ENCODE data around the gene GNAI1.
"Not testable (repeated sequence)": the region's sequence is repeated elsewhere in the genome, so short reads cannot be mapped to it uniquely, and the experiment has no call there.

DNA sequence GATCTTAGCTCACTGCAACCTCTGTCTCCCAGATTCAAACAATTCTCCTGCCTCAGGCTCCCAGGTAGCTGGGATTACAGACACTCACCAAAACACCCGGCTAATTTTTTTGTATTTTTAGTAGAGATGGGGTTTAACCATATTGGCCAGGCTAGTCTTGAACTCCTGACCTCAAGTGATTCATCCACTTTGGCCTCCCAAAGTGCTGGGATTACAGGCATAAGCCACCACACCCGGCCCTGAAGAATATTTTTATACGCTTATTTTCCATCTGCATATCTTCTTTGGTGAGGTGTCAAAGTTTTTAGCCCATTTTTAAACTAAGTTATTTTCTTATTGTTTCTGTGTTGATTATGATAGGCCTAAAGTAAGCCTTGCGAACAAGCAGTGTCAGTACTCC, 23.1 kb downstream of the GNAI1 start:
- TF ChIP-seq, protein P1, sequence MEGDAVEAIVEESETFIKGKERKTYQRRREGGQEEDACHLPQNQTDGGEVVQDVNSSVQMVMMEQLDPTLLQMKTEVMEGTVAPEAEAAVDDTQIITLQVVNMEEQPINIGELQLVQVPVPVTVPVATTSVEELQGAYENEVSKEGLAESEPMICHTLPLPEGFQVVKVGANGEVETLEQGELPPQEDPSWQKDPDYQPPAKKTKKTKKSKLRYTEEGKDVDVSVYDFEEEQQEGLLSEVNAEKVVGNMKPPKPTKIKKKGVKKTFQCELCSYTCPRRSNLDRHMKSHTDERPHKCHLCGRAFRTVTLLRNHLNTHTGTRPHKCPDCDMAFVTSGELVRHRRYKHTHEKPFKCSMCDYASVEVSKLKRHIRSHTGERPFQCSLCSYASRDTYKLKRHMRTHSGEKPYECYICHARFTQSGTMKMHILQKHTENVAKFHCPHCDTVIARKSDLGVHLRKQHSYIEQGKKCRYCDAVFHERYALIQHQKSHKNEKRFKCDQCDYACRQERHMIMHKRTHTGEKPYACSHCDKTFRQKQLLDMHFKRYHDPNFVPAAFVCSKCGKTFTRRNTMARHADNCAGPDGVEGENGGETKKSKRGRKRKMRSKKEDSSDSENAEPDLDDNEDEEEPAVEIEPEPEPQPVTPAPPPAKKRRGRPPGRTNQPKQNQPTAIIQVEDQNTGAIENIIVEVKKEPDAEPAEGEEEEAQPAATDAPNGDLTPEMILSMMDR (IDR thresholded peaks at IDR 0.05): not testable (repeated sequence)
- not testable (repeated sequence) for TF ChIP-seq POLR2A (IDR thresholded peaks at IDR 0.05)
